IPS DF 6.9 (cell line): ENCODE data around the gene CEP57L1.
"Not testable (repeated sequence)": the region's sequence is repeated elsewhere in the genome, so short reads cannot be mapped to it uniquely, and the experiment has no call there.

Experiments used
- DNase-seq: peaks from one replicate; pipeline ENCODE4 v3.0.0-alpha.2; 2013; ENCODE audit warnings: low read depth, low spot score
- H3K27ac ChIP-seq: one replicate; pipeline ENCODE4 v1.5.1; 2013; ENCODE audit warnings: low read length, control low read depth
- H3K27me3 ChIP-seq: 2 replicates; pipeline ENCODE4 v1.6.1; 2013; ENCODE audit warnings: mild to moderate bottlenecking, low read length; ENCODE audit not compliant: control insufficient read depth, insufficient read depth
- H3K36me3 ChIP-seq: 2 replicates; pipeline ENCODE4 v1.6.1; 2013; ENCODE audit warnings: low read length; ENCODE audit not compliant: control insufficient read depth, insufficient read depth
- H3K4me1 ChIP-seq: 2 replicates; pipeline ENCODE4 v1.6.1; 2013; ENCODE audit warnings: low read length; ENCODE audit not compliant: control insufficient read depth, insufficient read depth
- H3K4me3 ChIP-seq: 2 replicates; pipeline ENCODE4 v1.5.1; 2013; ENCODE audit warnings: mild to moderate bottlenecking, low read length
- H3K9me3 ChIP-seq: 2 replicates; pipeline ENCODE4 v1.6.1; 2013; ENCODE audit warnings: low read length, inconsistent platforms; ENCODE audit not compliant: control insufficient read depth, insufficient read depth
- WGBS: extraction: QIAGEN DNeasy Blood & Tissue Kit; methylation state at CpG from one replicate; pipeline ENCODE4 v1.1.7; 2013; ENCODE audit warnings: mixed read lengths, missing lambda C conversion rate; ENCODE audit not compliant: insufficient read length, insufficient coverage; 5-methylcytosine and 5-hydroxymethylcytosine counted together

The CEP57L1 gene

GRCh38 chr6:109073344-109074132 lies 21.8 kb upstream of the CEP57L1 start:
- Histone ChIP-seq H3K4me3 (no peak overlapping the region), H3K27ac (no peak overlapping the region), H3K27me3 (no peaks in the 10 kb centered on the region), H3K4me1 (no peaks in the 10 kb centered on the region), H3K9me3 (no peaks in the 10 kb centered on the region), H3K36me3 (no peaks in the 10 kb centered on the region)
- no CpG with 5 or more reads among the region's 7 CpGs for WGBS
- peak; percentile 48 for DNase-seq

- DNase-seq = no peak
- Histone ChIP-seq H3K4me1 (no peaks in the 10 kb centered on the region), H3K36me3 (no peaks in the 10 kb centered on the region)
Measured at GRCh38 chr6:109074133-109074415, 21.2 kb upstream of the CEP57L1 start.

GRCh38 chr6:109075934-109076333 lies 19.4 kb upstream of the CEP57L1 start:
- Histone ChIP-seq H3K27me3 (no peaks in the 10 kb centered on the region), H3K4me3 (no peak overlapping the region), H3K36me3 (no peaks in the 10 kb centered on the region), H3K4me1 (no peaks in the 10 kb centered on the region), H3K27ac (no peak overlapping the region), H3K9me3 (no peaks in the 10 kb centered on the region)
- DNase-seq = no peak

More at GRCh38 chr6:109074133-109074415, 21.2 kb upstream of the CEP57L1 start:
- H3K27me3 ChIP-seq = no peaks in the 10 kb centered on the region
- H3K27ac ChIP-seq = no peak overlapping the region
- H3K9me3 ChIP-seq = no peaks in the 10 kb centered on the region
- H3K4me3 ChIP-seq = no peak overlapping the region

- no CpG with 5 or more reads among the region's 3 CpGs for WGBS
- no peak for DNase-seq
- Histone ChIP-seq H3K9me3 (no peaks in the 10 kb centered on the region), H3K36me3 (no peaks in the 10 kb centered on the region), H3K27ac (no peak overlapping the region), H3K4me1 (no peaks in the 10 kb centered on the region), H3K27me3 (no peaks in the 10 kb centered on the region), H3K4me3 (no peak overlapping the region)
Measured at GRCh38 chr6:109076377-109076776, 18.9 kb upstream of the CEP57L1 start.

- Histone ChIP-seq H3K9me3 (no peaks in the 10 kb centered on the region), H3K4me1 (no peaks in the 10 kb centered on the region), H3K27me3 (no peaks in the 10 kb centered on the region), H3K27ac (no peak overlapping the region), H3K4me3 (no peak overlapping the region), H3K36me3 (no peaks in the 10 kb centered on the region)
- DNase-seq = no peak
- no CpG with 5 or more reads among the region's 4 CpGs for WGBS
Measured at GRCh38 chr6:109079981-109080380, 15.3 kb upstream of the CEP57L1 start.

GRCh38 chr6:109081026-109081425 lies 14.3 kb upstream of the CEP57L1 start:
- H3K27ac ChIP-seq = no peak overlapping the region
- no peaks in the 10 kb centered on the region for H3K27me3 ChIP-seq
- no peak overlapping the region for H3K4me3 ChIP-seq
- DNase-seq = no peak
- H3K9me3 ChIP-seq = no peaks in the 10 kb centered on the region
- no peaks in the 10 kb centered on the region for H3K36me3 ChIP-seq
- no peaks in the 10 kb centered on the region for H3K4me1 ChIP-seq
- WGBS = no CpG with 5 or more reads among the region's 1 CpG

- WGBS = no CpG with 5 or more reads among the region's 4 CpGs
- Histone ChIP-seq H3K9me3 (no peaks in the 10 kb centered on the region), H3K27ac (no peak overlapping the region), H3K27me3 (no peaks in the 10 kb centered on the region), H3K36me3 (no peaks in the 10 kb centered on the region), H3K4me1 (no peaks in the 10 kb centered on the region), H3K4me3 (no peak overlapping the region)
- DNase-seq = no peak
Measured at GRCh38 chr6:109081516-109082187, 13.7 kb upstream of the CEP57L1 start.

GRCh38 chr6:109082188-109082577 lies 13.1 kb upstream of the CEP57L1 start:
- H3K9me3 ChIP-seq = no peaks in the 10 kb centered on the region

GRCh38 chr6:109083657-109084056 lies 11.7 kb upstream of the CEP57L1 start:
- no peak for DNase-seq
- Histone ChIP-seq H3K9me3 (no peaks in the 10 kb centered on the region), H3K27ac (no peak overlapping the region), H3K4me1 (no peaks in the 10 kb centered on the region), H3K36me3 (no peaks in the 10 kb centered on the region), H3K27me3 (no peaks in the 10 kb centered on the region), H3K4me3 (no peak overlapping the region)
- WGBS = no CpG with 5 or more reads among the region's 1 CpG

More at GRCh38 chr6:109082188-109082577, 13.1 kb upstream of the CEP57L1 start:
- H3K27me3 ChIP-seq = no peaks in the 10 kb centered on the region
- no peaks in the 10 kb centered on the region for H3K4me1 ChIP-seq
- no CpG with 5 or more reads among the region's 1 CpG for WGBS
- H3K27ac ChIP-seq = no peak overlapping the region
- no peak overlapping the region for H3K4me3 ChIP-seq
- H3K36me3 ChIP-seq = no peaks in the 10 kb centered on the region
- DNase-seq = no peak

GRCh38 chr6:109084146-109084545 lies 11.2 kb upstream of the CEP57L1 start:
- not testable (repeated sequence) for DNase-seq, H3K4me1 ChIP-seq
- no CpG with 5 or more reads among the region's 8 CpGs for WGBS

More at GRCh38 chr6:109084146-109084545, 11.2 kb upstream of the CEP57L1 start:
- H3K9me3 ChIP-seq, H3K36me3 ChIP-seq, H3K4me3 ChIP-seq, H3K27me3 ChIP-seq, H3K27ac ChIP-seq: not testable (repeated sequence)
